Daoy (cell line): ENCODE results near the gene SLIT3. TPM values are rescaled to one million over a fixed set of nuclear protein-coding genes. Genes with fewer than 3 reads are reported as not detected.
"Not testable (repeated sequence)": the region's sequence is repeated elsewhere in the genome, so short reads cannot be mapped to it uniquely, and the experiment has no call there.

Experiments
- DNase-seq: peaks from one replicate; pipeline ENCODE4 v3.0.0-alpha.2; 2015; ENCODE audit warnings: low read depth
- total RNA-seq: library from RNA; depleted of rRNA; stranded (reverse); fragments of >200 nt; shearing (Covaris generic); gene quantifications from 2 replicates; pipeline ENCODE4 v1.2.3, GENCODE V29; 2014

Gene SLIT3
- total RNA-seq, 1 experiment from 2014 or later = 3.5 TPM

DNA sequence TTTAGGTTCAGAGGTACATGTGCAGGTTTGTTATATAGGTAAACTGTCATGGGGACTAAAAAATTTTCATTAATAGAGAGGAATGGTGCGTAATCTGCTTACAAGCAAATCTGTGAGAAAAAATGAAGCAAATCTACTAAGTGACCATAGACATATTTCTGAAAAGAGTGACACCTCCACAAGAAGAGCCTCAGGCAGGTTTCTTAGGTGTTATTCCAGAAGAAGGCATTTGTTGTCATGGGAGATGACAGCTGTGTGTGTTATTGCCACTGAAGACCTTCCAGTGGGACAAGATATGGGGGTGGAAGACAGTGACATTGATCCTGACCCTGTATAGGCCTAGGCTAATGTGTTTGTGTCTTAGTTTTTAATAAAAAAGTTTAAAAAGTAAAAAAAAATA lies 652.9 kb downstream of the SLIT3 start:
- DNase-seq = no peak

DNA sequence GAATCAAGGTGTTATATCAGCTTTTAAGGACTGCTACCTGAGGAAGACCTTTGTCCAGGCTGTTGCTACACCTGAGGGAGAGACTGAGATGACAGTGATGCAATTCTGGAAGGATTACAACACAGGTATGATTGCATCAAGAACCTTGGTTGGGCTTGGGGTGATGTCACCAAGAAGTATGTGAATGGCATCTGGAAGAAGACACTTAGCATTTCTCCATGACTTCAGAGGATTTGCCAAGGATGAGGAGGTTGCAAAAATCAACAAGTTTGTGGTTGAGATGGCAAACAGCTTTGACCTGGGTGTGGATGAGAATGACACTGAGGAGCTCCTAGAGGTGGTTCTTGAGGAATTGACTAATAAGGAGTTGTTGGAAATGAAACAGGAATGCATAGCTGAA lies 653.9 kb downstream of the SLIT3 start:
- DNase-seq = no peak

DNA sequence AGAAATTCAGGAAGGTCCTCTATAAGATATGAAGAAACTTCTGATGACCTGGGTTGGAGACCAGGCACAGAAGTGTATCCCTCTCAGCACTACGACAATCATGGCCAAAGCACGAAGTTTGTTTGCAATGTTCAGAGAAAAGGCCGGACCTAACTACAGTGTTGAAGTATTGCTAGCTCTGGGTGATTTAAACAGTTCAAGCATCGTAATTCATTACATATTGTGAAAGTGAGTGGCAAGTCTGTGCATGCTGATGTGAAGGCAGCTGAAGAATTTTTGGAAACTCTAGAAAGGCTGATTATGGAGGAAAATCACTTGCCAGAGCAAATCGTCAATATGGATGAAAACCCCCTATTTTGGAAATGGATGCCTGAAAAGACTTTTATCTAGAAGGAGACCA lies 654.6 kb downstream of the SLIT3 start:
- DNase-seq = no peak

DNA sequence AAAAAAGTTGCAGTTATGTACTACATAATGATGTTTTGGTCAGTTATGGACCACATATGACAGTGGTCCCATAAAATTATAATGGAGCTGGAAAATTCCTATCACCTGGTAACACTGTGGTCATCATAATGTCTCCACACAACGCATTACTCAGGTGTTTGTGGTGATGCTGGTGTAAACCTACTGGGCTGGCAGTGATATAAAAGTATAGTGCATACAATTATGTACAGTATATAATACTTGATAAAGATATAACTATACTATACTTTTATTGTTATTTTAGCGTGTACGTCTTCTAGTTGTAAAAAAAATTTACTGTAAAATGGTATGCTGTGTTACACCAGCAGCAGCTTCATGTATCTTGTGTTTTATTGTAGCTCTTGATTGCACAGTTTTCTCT lies 655.7 kb downstream of the SLIT3 start:
- DNase-seq = no peak

DNA sequence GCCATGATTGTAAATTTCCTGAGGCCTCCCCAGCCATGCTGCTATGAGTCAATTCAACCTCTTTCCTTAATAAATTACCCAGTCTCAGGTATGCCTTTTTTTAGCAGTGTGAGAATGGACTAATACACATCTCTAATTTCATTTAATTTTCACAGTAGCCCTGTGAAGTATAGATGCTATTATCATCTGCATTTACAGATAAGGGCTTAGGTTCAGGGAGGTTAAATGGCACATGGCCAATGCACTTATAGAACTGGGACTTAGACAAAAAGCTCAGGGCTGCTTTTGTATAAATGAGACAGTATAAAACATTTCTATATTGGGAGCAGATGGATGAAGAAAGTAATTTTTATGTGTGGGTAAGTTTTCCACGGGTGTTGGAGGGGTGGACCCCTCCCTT lies 658.9 kb downstream of the SLIT3 start:
- no peak for DNase-seq

DNA sequence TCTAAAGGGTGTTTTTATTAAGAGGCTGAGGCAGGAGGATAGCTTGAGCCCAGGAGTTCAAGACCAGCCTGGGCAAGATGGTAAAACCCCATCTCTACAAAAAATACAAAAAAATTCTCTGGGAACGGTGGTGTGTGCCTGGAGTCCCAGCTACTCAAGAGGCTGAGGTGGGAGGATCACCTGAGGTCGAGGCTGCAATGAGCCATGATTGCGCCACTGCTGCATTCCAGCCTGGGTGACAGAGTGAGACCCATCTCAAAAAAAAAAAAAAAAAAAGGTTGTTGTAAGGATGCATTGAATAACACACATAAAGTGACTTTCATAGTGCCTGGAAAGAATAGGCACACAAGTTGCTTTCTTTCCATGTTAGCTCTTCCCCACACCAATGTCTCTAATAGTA lies 662.1 kb downstream of the SLIT3 start:
- DNase-seq = not testable (repeated sequence)

DNA sequence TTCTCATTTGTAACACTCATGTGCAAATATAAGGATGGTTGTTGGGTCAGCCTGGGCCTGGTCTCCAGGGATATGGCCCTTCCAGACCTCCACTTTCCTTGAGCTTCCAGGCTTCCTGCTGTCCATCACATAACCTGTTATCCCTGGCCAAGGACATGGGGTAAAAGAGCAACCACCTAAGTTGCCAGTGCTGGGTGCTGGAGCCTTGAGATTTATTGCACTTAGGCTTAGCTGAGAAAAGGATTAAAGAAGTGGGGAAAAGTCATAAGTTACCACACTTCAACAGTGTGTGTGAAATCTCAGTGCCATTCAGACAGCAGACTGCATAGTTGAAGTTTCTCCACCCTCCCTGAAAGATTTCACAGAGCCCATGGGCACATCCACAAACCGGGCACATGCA lies 663.1 kb downstream of the SLIT3 start:
- DNase-seq = no peak

DNA sequence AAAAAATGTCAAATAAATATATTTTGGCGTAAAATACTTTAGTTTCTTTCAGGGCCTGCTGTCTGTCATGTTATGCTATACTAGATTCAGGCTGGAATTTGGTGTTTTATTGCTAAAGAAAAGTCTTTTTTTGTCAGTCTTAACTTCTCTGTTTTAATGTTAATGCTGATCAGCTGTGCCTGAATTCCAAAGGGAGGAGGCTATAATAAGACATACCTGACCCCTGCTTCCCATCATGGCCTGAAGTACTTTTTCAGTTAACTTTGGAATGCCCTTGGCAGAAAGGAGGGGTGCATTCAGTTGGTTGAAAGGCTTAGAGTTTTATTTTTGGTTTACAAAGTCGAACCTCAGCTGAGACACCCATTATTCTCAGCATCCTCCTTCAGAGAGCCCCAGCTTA lies 663.7 kb downstream of the SLIT3 start:
- no peak for DNase-seq

DNA sequence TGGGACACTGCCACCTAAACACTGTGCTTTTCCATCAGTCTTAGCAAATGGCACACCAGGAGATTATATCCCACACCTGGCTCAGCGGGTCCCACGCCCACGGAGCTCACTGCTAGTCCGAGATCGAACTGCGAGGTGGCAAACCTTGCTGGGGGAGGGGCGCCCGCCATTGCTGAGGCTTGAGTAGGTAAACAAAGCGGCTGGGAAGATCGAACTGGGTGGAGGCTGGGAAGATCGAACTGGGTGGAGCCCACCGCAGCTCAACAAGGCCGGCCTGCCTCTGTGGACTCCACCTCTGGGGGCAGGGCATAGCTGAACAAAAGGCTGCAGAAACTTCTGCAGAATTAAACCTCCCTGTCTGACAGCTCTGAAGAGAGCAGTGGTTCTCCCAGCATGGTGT lies 670.0 kb downstream of the SLIT3 start:
- not testable (repeated sequence) for DNase-seq

DNA sequence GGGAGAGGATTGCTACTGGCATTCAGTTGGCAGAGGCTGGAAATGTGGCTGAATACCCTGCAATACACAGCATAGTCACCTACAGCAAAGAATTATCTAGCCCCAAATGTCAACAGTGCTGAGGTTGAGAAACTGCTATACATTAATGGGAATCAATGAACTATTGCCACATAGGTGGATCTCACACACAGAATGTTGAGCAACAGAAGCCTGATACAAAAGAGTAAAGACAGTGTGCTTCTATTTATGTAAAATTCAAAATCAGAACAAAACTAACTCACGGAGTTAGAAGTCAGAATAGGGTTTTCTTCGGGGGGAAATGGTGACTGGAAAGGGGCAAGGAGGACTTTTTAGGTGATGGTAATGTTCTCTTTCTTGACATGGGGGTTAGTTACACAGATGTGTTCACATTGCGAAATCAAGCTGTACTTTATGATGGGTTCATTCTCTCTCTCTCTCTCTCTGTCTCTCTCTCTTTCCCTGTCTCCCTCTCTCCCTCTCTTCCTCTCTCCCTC lies 676.0 kb downstream of the SLIT3 start:
- DNase-seq = no peak

DNA sequence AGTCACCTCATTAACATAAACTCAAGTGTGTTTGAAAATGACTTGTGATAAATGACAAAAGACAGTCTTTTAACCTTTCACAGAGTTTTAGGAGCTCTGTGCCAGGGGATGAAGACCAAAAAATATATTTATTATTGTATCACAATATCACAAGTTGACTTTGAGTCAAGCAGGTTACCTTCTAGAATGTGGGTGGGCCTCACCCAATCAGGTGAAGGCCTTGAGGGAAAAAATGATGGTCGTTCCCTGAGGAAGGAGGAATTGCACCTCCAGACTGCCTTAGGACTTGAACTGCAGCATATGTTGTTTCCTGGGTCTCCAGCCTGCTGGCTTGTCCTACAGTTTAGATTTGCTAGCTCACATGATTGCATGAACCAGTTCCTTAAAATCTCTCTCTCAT lies 680.1 kb downstream of the SLIT3 start:
- no peak for DNase-seq

DNA sequence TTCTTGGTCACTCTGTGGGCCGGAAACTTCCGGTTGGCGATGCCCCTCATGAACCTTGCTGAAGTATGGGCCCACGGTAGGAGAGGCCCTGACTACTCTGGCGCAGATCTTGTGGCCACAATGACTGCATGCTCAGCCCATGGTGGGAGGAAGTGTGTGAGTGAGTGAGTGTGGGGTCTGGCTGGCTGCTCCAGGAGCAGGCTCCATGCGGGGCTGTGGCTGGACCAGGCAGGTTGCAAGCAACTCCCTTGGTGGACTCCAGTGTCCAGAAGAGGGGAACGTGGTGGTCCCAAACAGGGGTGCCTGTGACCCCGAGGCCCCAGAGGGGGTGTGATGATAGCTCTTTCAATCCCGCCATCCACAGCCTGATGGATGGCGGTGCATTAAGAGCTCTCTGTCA lies 686.3 kb downstream of the SLIT3 start:
- DNase-seq = no peak

DNA sequence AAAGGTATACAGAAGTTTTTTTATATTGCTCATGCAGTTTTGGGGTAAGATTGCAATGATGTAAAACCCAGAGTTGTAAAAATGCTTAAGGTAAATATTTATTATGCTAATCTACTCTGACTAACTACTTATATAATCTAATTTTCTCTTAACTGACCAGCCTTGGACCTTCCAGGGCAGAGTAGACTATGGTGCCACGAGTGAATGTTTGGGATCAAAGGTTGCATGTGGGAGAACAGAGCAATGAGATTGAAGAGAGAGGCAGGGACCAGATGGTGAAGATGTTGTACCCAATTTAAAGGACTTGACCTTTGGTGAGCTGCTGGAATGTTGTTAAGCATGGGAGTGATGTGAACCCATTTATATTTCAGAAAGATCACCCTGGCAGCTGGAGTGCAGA lies 686.9 kb downstream of the SLIT3 start:
- no peak for DNase-seq

DNA sequence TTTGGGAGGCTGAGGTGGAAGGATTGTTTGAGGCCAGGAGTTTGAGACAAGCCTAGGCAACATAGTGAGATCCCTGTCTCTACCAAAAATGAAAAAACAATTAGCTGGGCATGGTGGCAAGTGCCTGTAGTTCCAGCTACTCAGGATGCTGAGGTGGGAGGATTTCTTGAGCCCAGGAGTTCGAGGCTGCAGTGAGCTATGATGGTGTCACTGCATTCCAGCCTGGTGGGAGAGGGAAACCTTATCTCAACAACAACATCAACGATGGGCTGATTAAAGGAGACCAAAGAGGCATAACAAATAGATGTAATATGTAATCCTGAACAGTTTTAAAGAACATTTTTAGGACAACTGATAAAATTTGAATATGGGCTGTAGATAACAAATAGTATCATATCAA lies 687.5 kb downstream of the SLIT3 start:
- DNase-seq = peak; percentile 36

DNA sequence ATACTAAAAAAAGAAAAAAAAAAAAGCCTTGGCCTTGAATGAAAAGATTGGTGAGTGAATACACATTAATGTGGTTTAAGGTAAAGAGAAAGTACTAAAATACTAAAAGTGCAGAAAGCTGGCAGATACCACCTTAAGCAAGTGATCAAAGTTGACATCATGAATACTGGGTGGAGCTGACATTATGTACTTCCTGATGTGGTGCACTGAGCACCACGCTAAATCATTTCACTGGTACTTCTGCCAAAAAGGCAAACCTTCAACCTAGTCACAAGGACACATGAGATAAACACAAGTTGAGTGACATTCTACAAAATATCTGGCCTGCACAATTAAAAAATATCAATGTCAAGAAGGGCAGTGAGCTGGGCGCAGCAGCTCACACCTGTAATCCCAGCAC lies 687.9 kb downstream of the SLIT3 start:
- peak; percentile 10 for DNase-seq

DNA sequence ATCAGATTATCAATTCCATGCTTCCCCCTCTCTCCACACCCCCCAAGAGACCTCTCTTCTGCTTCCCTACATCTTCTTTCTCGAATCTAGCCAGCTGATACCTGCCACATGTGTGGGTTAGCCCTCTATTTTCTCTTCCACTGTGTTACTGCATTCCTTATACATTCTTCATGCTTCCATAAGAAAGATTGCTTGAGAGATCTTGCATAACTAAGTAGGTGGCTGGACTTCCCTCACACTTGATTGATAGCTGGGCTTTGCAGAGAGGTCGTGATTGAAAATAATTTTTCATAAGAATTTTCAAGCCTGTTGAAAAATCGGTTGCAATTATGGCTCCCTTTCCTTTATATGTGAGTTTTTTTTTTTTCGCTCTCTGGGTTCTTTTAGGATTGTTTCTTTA lies 688.8 kb downstream of the SLIT3 start:
- no peak for DNase-seq
